Stimulated activated CD8-positive, alpha-beta memory T cell treated with anti-CD3 and anti-CD28 coated beads, Interleukin-4, amount 100 ng/mL, for 1 hour (primary cell): Measurements from ENCODE around the gene ZNG1B.
"Not testable (repeated sequence)": the region's sequence is repeated elsewhere in the genome, so short reads cannot be mapped to it uniquely, and the experiment has no call there.

Source experiments
- DNase-seq, 2 donors: peaks; one replicate each; pipeline ENCODE4 v3.0.0-alpha.2; 2020; ENCODE audit warnings: low read depth in 2 of 2, low spot score in 1 of 2

ZNG1B gene

DNA sequence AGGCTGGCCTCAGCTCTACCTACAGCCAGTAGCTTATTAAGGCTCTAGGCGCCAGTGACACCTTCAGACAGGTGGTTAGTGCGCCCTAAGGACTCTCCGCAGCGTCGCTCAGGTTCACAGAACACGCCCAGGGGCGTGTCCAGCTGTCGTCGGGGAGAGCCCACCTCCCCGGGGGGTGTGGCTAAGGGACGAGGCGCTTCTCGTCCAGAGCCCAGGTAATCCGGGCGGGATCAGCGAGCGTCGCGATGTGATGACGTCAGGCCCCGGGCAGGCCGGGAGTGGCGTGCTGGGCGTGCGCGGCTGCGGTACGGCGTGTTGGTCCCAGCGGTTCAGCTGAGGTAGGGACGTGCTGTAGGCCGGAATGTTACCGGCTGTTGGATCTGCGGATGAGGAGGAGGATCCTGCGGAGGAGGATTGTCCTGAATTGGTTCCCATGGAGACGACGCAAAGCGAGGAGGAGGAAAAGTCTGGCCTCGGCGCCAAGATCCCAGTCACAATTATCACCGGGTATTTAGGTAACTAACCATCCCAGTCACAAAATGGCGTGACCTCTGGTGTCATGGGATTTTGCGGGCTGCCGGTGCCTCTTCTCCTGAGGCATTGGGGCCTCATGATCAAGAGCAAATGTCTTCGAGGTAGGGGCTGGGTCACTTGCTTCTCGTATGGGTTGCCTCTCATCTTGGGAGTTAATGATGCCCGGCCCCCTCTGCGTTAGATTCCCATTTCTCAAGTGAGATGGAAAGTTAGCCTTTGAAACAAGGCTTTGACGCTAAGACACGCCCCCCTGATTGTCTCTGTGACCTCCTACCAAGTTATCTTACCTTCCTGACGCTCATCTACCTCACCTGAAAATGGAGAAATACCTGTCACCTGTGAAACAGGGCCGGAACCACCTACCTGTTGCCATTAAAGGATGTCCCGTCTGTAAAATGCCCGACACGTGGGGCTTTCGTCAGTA lies at the start of gene ZNG1B:
Gene ZNG1B, plus strand, starts transcription at position 184 of the 958 bp plus-strand sequence. Its CDS starts 178 bp downstream, at position 362.
- peak in 1 of 2 donors; percentile 61 for DNase-seq

GRCh38 chr2:113390124-113390849 lies 47.2 kb upstream of the ZNG1B start:
- DNase-seq, result peak in 1 of 2 donors; percentile 29

DNA sequence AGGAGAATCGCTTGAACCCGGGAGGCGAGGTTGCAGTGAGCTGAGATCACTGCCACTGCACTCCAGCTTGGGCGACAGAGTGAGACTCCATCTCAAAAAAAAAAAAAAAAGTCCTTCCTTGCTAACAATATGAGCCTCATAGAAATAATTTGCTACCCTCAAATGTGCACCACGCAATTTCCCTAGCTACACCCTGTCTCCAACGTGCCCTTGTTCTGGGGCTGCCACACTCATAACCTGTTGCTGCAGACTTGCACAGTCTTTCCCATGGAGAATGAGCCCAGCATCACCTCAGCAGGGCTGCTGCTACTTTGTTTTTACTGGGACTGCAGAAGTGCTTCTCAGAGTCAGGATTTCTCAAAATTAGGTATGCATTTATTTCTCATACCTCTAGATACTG lies 46.4 kb upstream of the ZNG1B start:
- no peak for DNase-seq

DNA sequence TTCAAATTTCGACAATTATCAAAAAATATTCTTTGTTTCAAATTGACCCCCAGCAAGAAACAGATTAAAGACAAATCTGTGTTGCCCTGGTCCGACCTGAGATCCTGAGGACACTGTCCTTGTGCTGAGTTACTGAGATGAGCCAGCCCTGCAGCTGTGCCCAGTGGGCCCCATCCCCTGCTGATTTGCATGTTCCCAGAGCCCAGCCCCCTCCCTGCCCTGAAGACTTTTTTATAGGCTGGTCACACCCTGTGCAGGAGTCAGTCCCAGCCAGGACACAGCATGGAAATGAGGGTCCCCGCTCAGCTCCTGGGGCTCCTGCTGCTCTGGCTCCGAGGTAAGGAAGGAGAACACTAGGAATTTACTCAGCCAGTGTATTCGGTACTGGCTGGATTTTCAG lies 31.4 kb upstream of the ZNG1B start:
- no peak for DNase-seq

DNA sequence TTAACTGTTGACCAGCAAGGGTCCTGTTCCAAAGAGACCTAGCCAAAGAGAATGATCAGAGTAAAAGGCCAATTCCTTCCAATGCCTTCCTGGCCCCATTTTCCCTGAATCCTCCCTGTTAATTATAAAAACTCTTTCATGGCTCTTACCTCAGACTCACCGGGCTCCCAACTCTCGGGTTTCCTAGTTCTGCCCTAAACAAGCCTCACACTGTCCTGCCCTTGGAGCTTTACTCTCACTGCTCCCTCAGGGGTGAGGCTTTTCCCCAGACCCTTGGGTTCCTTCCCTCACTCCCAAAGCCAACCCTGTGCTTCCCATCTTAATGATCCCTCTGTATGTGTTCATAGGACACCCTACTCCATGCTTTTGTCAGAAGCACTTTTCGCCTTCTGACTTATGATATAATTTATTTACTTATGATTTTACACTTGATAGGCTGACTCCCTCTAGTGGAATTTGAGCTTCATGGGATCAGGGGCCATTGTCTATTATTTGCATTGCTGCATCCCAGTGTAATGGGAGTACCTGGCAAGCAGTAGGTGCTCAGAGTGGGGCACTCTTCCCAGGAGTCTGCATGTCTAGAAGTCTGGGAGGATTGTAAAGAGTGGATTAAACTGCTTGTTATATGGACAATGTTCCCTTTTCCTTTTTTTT lies 29.9 kb upstream of the ZNG1B start:
- no peak for DNase-seq

GRCh38 chr2:113411725-113412352 lies 25.7 kb upstream of the ZNG1B start:
- not testable (repeated sequence) for DNase-seq

- DNase-seq, result not testable (repeated sequence)
Observed at GRCh38 chr2:113412774-113413173, 24.7 kb upstream of the ZNG1B start.

DNA sequence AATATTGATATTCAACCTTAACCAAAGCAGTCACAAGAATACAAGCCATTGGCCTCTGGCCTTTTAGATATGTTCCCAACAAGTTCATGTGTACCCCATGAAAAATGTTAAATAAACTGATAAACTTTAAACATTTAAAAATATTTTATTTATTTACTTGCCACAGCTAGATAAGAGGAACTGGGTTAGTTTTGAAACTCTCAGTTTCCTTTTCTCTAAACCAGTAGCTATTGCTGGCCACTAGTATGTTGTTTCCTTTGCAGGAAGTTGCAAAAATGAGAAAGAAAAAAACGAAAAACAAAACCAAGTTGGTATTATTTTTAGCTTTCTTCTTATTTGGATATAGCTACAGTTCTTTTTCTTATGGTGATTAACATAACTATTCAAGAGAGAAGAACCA lies 5.7 kb upstream of the ZNG1B start:
- DNase-seq, result not testable (repeated sequence)

DNA sequence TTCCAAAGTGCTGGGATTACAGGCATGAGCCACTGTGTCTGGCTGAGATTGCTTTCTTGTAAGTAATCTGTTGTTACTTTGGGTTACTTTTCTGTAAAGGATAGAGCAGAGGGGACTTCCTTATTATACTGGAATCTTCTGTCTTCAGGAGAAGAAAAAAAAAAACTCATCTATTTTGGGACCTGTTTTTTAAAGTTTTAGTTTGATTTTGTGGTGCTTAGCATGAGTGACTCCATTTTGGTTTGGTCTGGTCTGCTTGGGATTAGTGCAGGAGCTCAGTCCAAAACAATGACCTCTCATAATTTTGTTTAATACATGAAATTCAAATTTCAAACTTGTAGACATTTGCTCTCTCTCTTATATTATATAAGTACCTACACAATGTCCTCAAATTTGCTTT lies 4.0 kb upstream of the ZNG1B start:
- not testable (repeated sequence) for DNase-seq

- DNase-seq, result not testable (repeated sequence)
Observed at GRCh38 chr2:113465770-113466169, 28.3 kb downstream of the ZNG1B start.

DNA sequence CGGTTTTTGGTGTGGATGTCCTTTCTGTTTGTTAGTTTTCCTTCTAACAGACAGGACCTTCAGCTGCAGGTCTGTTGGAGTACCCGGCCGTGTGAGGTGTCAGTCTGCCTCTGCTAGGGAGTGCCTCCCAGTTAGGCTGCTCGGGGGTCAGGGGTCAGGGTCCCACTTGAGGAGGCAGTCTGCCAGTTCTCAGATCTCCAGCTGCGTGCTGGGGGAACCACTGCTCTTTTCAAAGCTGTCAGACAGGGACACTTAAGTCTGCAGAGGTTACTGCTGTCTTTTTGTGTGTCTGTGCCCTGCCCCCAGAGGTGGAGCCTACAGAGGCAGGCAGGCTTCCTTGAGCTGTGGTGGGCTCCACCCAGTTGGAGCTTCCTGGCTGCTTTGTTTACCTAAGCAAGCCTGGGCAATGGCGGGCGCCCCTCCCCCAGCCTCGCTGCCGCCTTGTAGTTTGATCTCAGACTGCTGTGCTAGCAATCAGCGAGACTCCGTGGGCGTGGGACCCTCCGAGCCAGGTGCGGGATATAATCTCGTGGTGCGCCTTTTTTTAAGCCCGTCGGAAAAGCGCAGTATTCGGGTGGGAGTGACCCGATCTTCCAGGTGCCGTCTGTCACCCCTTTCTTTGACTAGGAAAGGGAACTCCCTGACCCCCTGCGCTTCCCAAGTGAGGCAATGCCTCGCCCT lies 39.3 kb downstream of the ZNG1B start:
- not testable (repeated sequence) for DNase-seq

DNA sequence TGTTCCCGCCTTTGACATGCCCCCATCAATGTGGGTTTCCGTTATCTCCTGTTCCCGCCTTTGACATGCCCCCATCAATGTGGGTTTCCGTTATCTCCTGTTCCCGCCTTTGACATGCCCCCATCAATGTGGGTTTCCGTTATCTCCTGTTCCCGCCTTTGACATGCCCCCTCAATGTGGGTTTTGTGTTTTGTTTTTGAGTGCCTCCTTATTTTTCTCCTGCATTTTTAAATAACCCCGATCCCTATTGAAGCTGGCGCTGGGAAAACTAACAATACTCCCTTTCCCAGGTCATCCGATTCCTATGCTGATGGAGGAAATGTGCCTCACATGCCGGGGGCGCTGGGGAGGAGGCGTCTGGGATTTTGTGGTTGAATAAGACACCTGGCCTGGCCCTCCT lies 59.0 kb downstream of the ZNG1B start:
- DNase-seq, result not testable (repeated sequence)

DNA sequence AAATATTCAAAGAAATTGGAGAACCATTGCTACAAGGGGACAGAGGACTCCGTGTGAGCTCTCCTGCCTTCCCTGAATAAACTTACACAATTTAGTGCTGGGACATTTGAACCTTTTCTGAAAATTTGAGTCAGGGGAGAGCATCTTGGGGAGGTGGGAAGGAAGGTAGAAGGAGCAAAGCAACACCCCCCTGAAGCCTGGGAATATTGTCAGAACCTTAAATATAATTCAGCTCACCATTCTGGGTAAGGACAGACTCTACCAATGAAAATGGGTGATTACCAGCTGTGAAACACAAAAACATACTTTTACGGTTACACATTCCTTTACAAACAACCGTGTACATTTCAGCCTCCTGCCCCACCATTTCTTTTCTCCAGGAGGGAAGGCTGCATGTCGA lies 60.9 kb downstream of the ZNG1B start, which contains the start of gene FOXD4L1:
Gene FOXD4L1, plus strand, starts transcription at position 301 of the 400 bp plus-strand sequence. CDS start 592 bp downstream, outside the sequence.
- DNase-seq, result not testable (repeated sequence)

GRCh38 chr2:113499019-113499885 lies 61.8 kb downstream of the ZNG1B start:
- DNase-seq, result not testable (repeated sequence)

- DNase-seq, result not testable (repeated sequence)
Observed at GRCh38 chr2:113499886-113500722, 62.6 kb downstream of the ZNG1B start.

DNA sequence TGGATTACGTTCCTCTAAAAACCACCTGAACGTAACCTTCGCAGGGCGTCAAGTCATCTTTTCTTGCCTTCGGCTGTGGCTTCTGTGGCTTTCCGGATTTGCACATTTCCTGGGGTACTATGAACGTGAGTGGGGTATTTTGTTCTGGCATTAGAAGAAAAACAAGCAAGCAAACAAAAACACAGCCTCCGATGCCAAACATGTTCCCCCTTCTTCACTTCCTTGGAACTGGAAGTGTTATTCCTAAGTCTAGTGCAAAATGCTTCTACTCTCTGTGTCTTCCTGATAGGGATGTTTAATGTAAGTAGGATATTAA lies 63.2 kb downstream of the ZNG1B start:
- DNase-seq, result not testable (repeated sequence)

- not testable (repeated sequence) for DNase-seq
Observed at GRCh38 chr2:113502216-113503093, 65.0 kb downstream of the ZNG1B start.
